ENCODE data around the gene PXMP4.

The PXMP4 gene

GRCh38 chr20:33687993-33688937 lies 31.8 kb downstream of the PXMP4 start:
- no peak overlapping the region for H3K4me3 ChIP-seq (ENCODE audit: low read length)
- no peak for DNase-seq (ENCODE audit: low read depth)
- no peaks in the 10 kb centered on the region for H3K9me3 ChIP-seq (ENCODE audit: control insufficient read depth, low read length)
- no peaks in the 10 kb centered on the region for H3K27me3 ChIP-seq (replicated peaks; ENCODE audit: control insufficient read depth, insufficient read depth, low read length)
- peaks cover 42% of the 10 kb centered on the region for H3K4me1 ChIP-seq (ENCODE audit: control insufficient read depth, insufficient read depth, low read length)
- H3K9ac ChIP-seq (ENCODE audit: low read length): no peak overlapping the region
- no peaks in the 10 kb centered on the region for H3K36me3 ChIP-seq (ENCODE audit: control insufficient read depth, insufficient read depth, low read length, severe bottlenecking)

GRCh38 chr20:33687370-33687915 lies 32.7 kb downstream of the PXMP4 start:
- Histone ChIP-seq H3K27me3 (replicated peaks; ENCODE audit: control insufficient read depth, insufficient read depth, low read length) (no peaks in the 10 kb centered on the region), H3K36me3 (ENCODE audit: control insufficient read depth, insufficient read depth, low read length, severe bottlenecking) (no peaks in the 10 kb centered on the region), H3K9ac (ENCODE audit: low read length) (no peak overlapping the region), H3K9me3 (ENCODE audit: control insufficient read depth, low read length) (no peaks in the 10 kb centered on the region), H3K4me1 (ENCODE audit: control insufficient read depth, insufficient read depth, low read length) (peaks cover 42% of the 10 kb centered on the region), H3K4me3 (ENCODE audit: low read length) (no peak overlapping the region)
- DNase-seq (ENCODE audit: low read depth): no peak

- peak overlapping the region; percentile 55 for H3K9ac ChIP-seq (ENCODE audit: low read length)
- no peaks in the 10 kb centered on the region for H3K27me3 ChIP-seq (replicated peaks; ENCODE audit: control insufficient read depth, insufficient read depth, low read length)
- H3K4me3 ChIP-seq (ENCODE audit: low read length): peak overlapping the region; percentile 76
- no peaks in the 10 kb centered on the region for H3K36me3 ChIP-seq (ENCODE audit: control insufficient read depth, insufficient read depth, low read length, severe bottlenecking)
- DNase-seq (ENCODE audit: low read depth): no peak
- peaks cover 42% of the 10 kb centered on the region for H3K4me1 ChIP-seq (ENCODE audit: control insufficient read depth, insufficient read depth, low read length)
- no peaks in the 10 kb centered on the region for H3K9me3 ChIP-seq (ENCODE audit: control insufficient read depth, low read length)
Observed at GRCh38 chr20:33686984-33687366, 33.1 kb downstream of the PXMP4 start.

GRCh38 chr20:33686100-33686983 lies 33.8 kb downstream of the PXMP4 start, which contains the start of gene E2F1:
Gene E2F1, minus strand, starts transcription at chr20:33686385. Its CDS starts 121 bp downstream, at chr20:33686264.
- DNase-seq (ENCODE audit: low read depth): peak; percentile 99
- H3K27me3 ChIP-seq (replicated peaks; ENCODE audit: control insufficient read depth, insufficient read depth, low read length): no peaks in the 10 kb centered on the region
- no peaks in the 10 kb centered on the region for H3K36me3 ChIP-seq (ENCODE audit: control insufficient read depth, insufficient read depth, low read length, severe bottlenecking)
- peaks cover 43% of the 10 kb centered on the region for H3K4me1 ChIP-seq (ENCODE audit: control insufficient read depth, insufficient read depth, low read length)
- peak within 1 kb of the TSS; percentile 78 for H3K4me3 ChIP-seq (ENCODE audit: low read length)
- no peaks in the 10 kb centered on the region for H3K9me3 ChIP-seq (ENCODE audit: control insufficient read depth, low read length)
- H3K9ac ChIP-seq (ENCODE audit: low read length): peak within 1 kb of the TSS; percentile 76

- no peaks in the 10 kb centered on the region for H3K27me3 ChIP-seq (replicated peaks; ENCODE audit: control insufficient read depth, insufficient read depth, low read length)
- peak; percentile 38 for DNase-seq (ENCODE audit: low read depth)
- H3K4me1 ChIP-seq (ENCODE audit: control insufficient read depth, insufficient read depth, low read length): peaks cover 51% of the 10 kb centered on the region
- H3K9me3 ChIP-seq (ENCODE audit: control insufficient read depth, low read length): no peaks in the 10 kb centered on the region
- H3K36me3 ChIP-seq (ENCODE audit: control insufficient read depth, insufficient read depth, low read length, severe bottlenecking): no peaks in the 10 kb centered on the region
- H3K9ac ChIP-seq (ENCODE audit: low read length): peak overlapping the region; percentile 76
- H3K4me3 ChIP-seq (ENCODE audit: low read length): peak overlapping the region; percentile 78
Observed at GRCh38 chr20:33685328-33686099, 34.6 kb downstream of the PXMP4 start.

GRCh38 chr20:33684533-33685327 lies 35.4 kb downstream of the PXMP4 start:
- peak overlapping the region; percentile 78 for H3K4me3 ChIP-seq (ENCODE audit: low read length)
- DNase-seq (ENCODE audit: low read depth): no peak

GRCh38 chr20:33681728-33682353 lies 38.3 kb downstream of the PXMP4 start:
- Histone ChIP-seq H3K9ac (ENCODE audit: low read length) (no peak overlapping the region), H3K4me3 (ENCODE audit: low read length) (no peak overlapping the region), H3K9me3 (ENCODE audit: control insufficient read depth, low read length) (no peaks in the 10 kb centered on the region), H3K27me3 (replicated peaks; ENCODE audit: control insufficient read depth, insufficient read depth, low read length) (no peaks in the 10 kb centered on the region), H3K36me3 (ENCODE audit: control insufficient read depth, insufficient read depth, low read length, severe bottlenecking) (no peaks in the 10 kb centered on the region), H3K4me1 (ENCODE audit: control insufficient read depth, insufficient read depth, low read length) (peaks cover 48% of the 10 kb centered on the region)
- no peak for DNase-seq (ENCODE audit: low read depth)

More at GRCh38 chr20:33684533-33685327, 35.4 kb downstream of the PXMP4 start:
- H3K4me1 ChIP-seq (ENCODE audit: control insufficient read depth, insufficient read depth, low read length): peaks cover 52% of the 10 kb centered on the region
- H3K9ac ChIP-seq (ENCODE audit: low read length): peak overlapping the region; percentile 76
- no peaks in the 10 kb centered on the region for H3K36me3 ChIP-seq (ENCODE audit: control insufficient read depth, insufficient read depth, low read length, severe bottlenecking)
- no peaks in the 10 kb centered on the region for H3K27me3 ChIP-seq (replicated peaks; ENCODE audit: control insufficient read depth, insufficient read depth, low read length)
- H3K9me3 ChIP-seq (ENCODE audit: control insufficient read depth, low read length): no peaks in the 10 kb centered on the region

GRCh38 chr20:33681288-33681687 lies 38.8 kb downstream of the PXMP4 start:
- DNase-seq (ENCODE audit: low read depth): no peak
- no peak overlapping the region for H3K9ac ChIP-seq (ENCODE audit: low read length)
- peaks cover 49% of the 10 kb centered on the region for H3K4me1 ChIP-seq (ENCODE audit: control insufficient read depth, insufficient read depth, low read length)
- H3K36me3 ChIP-seq (ENCODE audit: control insufficient read depth, insufficient read depth, low read length, severe bottlenecking): no peaks in the 10 kb centered on the region
- no peak overlapping the region for H3K4me3 ChIP-seq (ENCODE audit: low read length)
- H3K9me3 ChIP-seq (ENCODE audit: control insufficient read depth, low read length): no peaks in the 10 kb centered on the region
- H3K27me3 ChIP-seq (replicated peaks; ENCODE audit: control insufficient read depth, insufficient read depth, low read length): no peaks in the 10 kb centered on the region

- H3K9me3 ChIP-seq (ENCODE audit: control insufficient read depth, low read length): no peaks in the 10 kb centered on the region
- H3K27me3 ChIP-seq (replicated peaks; ENCODE audit: control insufficient read depth, insufficient read depth, low read length): no peaks in the 10 kb centered on the region
- peaks cover 55% of the 10 kb centered on the region for H3K4me1 ChIP-seq (ENCODE audit: control insufficient read depth, insufficient read depth, low read length)
- no peak overlapping the region for H3K9ac ChIP-seq (ENCODE audit: low read length)
- H3K4me3 ChIP-seq (ENCODE audit: low read length): no peak overlapping the region
- no peak for DNase-seq (ENCODE audit: low read depth)
- no peaks in the 10 kb centered on the region for H3K36me3 ChIP-seq (ENCODE audit: control insufficient read depth, insufficient read depth, low read length, severe bottlenecking)
Observed at GRCh38 chr20:33680686-33681085, 39.4 kb downstream of the PXMP4 start.

All from adipocyte (in vitro differentiated cells).